Coronary artery (tissue), 2 donors: ENCODE results near the gene DOK6.

Source experiments
- DNase-seq: peaks from one replicate; pipeline ENCODE4 v3.0.0-alpha.2; 2017; ENCODE audit warnings: low spot score
- H3K27ac ChIP-seq, 2 donors: fragments of 200-600 bp; sonication (generic); one replicate each; pipeline ENCODE4 v1.5.1; 2016 to 2019
- H3K4me3 ChIP-seq: fragments of 200-600 bp; sonication (generic); 2 replicates; pipeline ENCODE4 v1.5.1; 2016; ENCODE audit warnings: mild to moderate bottlenecking, moderate library complexity
- TF ChIP-seq, protein P1 (sequence below): fragments of 200-600 bp; sonication (generic); IDR thresholded peaks from one replicate; pipeline ENCODE4 v1.5.1; 2019; ENCODE audit warnings: antibody characterized with exemption

DOK6 gene

DNA sequence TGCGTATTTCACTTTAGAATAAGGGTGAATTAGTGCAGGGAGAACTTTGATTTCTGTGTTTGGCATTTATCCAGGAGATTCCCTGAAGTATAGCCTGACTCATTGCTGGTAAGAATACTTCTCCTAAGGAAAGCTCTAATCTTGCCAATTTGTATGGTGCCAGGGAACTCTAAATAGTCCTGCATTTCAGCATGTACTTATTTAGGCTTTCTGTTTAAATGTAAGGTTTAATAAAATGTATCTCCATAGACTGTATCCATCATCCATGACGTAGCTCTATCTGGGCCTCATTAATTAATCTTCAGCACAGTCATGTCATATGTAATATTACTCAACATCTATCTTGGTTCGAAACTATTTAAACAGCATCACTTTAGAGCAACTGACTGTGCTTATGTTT lies 127.7 kb downstream of the DOK6 start:
- no peak overlapping the region for H3K4me3 ChIP-seq
- TF ChIP-seq, protein P1, sequence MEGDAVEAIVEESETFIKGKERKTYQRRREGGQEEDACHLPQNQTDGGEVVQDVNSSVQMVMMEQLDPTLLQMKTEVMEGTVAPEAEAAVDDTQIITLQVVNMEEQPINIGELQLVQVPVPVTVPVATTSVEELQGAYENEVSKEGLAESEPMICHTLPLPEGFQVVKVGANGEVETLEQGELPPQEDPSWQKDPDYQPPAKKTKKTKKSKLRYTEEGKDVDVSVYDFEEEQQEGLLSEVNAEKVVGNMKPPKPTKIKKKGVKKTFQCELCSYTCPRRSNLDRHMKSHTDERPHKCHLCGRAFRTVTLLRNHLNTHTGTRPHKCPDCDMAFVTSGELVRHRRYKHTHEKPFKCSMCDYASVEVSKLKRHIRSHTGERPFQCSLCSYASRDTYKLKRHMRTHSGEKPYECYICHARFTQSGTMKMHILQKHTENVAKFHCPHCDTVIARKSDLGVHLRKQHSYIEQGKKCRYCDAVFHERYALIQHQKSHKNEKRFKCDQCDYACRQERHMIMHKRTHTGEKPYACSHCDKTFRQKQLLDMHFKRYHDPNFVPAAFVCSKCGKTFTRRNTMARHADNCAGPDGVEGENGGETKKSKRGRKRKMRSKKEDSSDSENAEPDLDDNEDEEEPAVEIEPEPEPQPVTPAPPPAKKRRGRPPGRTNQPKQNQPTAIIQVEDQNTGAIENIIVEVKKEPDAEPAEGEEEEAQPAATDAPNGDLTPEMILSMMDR: no peak
- DNase-seq: no peak
- no peak overlapping the region for H3K27ac ChIP-seq

DNA sequence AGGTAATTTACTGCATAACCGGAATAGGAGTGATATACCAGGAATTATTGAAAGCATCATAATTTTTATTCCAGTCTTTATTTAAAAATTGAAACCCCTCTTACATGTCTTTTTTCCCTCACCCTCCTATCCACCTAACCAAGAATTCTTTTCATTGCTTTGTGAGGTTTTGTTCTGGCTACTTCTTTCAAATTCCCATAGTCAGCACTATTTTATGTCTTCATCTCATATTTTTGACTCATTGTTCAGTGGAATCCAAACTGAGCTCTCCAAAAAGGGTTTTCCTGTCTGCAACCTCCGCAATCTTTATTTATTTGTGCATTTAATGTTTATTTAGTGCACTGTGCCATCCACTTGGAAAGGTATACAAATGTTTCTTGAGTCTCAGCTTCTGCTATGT lies 128.5 kb downstream of the DOK6 start:
- DNase-seq: no peak
- Histone ChIP-seq H3K27ac (no peak overlapping the region), H3K4me3 (no peak overlapping the region)
- TF ChIP-seq, protein P1: no peak

DNA sequence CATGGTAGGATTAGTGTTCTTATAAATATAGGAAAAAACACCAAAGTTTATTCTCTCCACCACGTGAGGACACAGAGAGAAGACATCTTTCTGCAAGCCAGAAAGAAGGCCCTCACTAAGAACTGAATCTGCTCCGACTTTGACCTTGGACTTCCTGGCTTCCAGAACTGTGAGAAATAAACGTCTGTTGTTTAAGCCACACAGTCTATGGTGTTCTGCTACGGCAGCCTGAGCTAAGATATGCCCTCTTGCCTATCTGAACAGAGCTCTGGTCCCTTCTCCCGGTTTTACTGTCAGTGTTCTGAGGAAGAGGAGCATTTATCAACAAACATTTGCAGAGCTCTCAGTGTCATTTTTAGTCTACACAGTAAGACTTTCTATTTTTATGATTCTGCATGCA lies 131.3 kb downstream of the DOK6 start:
- no peak for DNase-seq
- TF ChIP-seq, protein P1: no peak

DNA sequence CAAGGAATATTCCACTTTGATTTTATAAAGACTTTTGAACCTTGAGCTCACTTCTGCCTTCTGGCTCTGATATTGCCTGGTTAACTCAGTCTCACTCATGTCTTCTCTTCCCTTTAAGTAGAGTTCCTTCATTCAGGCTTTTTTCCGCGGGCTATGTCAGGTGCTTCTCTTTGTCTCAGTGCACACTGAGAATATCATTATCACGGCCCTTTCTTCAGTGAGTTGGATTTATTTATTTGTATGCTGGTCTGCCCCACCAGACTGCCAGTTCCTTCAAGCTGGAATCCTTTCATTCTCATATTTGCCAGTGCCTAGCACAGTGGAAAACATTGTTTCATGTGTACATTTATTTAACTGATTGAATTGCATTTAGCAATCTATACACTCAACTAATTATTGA lies 136.5 kb downstream of the DOK6 start:
- DNase-seq: no peak
- TF ChIP-seq, protein P1: no peak
- H3K27ac ChIP-seq: no peak overlapping the region
- H3K4me3 ChIP-seq: no peak overlapping the region

More for the DNA sequence above, 131.3 kb downstream of the DOK6 start:
- no peak overlapping the region for H3K4me3 ChIP-seq
- no peak overlapping the region for H3K27ac ChIP-seq

DNA sequence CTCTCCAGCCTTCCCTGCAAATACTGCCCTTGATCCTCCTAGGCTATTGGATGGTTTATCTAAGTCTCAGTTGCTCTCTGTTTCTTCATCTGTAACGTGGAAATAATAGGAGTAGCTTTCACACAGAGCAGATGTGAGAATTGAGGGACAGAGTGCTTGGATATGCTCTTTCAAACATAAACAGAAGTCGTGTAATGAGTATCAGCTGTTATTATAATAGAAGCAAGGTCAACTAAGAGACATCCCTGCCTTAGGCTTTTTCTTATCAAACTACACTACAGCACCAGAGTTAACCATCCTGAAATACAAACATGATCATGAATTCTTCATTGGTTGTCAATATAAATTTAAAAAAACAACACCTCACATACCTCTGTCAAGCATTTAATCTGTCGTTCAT lies 138.2 kb downstream of the DOK6 start:
- TF ChIP-seq, protein P1: no peak
- DNase-seq: no peak
- Histone ChIP-seq H3K4me3 (no peak overlapping the region), H3K27ac (no peak overlapping the region)

DNA sequence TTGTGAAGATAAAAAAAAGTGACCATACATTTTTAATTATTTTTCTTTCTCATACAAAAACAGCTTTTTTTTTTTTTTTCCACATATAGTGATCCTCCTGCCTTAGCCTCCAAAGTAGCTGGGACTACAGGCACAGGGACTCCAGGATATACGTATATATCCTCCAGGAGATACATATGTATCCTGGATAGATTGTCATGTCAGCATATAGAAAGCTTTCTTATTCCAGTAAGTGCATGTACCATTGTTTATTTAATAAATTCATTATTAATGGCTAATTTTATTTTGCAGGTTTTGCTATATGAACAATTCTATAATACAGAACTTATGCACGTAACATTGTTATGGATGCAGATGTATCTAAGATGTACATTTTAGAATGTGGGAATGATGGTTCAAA lies 138.7 kb downstream of the DOK6 start:
- no peak overlapping the region for H3K4me3 ChIP-seq
- TF ChIP-seq, protein P1: no peak
- DNase-seq: no peak
- no peak overlapping the region for H3K27ac ChIP-seq

DNA sequence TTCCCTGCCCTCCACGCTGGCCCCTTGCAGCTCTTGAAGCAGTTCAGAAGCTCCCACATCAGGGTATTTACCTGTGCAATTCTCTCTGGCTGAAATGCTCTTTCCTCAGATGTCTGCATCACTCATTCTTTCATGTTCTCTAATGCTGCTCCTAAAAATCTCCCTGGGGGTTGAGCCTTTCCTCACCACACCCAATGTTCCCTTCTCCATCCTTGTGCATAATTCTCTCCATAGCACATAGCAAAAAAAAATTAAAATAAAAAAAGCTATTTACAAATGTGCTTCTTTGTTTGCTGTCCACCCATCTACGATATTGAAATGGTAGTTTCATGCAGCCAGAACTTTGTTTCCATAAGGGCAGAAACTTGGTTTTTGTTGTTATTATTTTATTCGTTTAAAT lies 155.5 kb downstream of the DOK6 start:
- no peak overlapping the region for H3K4me3 ChIP-seq
- TF ChIP-seq, protein P1: no peak
- no peak overlapping the region for H3K27ac ChIP-seq
- no peak for DNase-seq
